Measurements from ENCODE around the gene HRAS.

The HRAS gene

DNA sequence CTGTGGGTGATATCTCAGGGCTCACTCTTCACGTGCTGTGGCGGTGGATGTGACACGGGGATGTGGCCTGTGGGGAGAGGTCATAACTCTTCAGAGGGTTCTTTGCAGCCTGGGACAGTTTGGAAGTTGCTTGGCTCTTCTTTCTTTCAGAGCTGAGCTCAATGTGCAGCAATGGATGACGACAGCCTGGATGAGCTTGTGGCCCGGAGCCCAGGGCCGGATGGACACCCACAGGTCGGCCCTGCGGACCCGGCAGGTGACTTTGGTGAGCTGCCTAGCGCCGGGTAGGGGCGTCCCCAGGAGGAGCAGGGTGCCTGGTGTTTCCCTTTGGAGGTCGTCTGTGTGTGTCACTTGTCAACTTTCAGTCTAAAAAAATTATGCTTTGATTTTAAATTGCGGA is 46.0 kb upstream of the HRAS start:
- no peak overlapping the region for H3K27ac ChIP-seq (ENCODE audit: low read depth, low read length)
- H3K9me2 ChIP-seq (replicated peaks; ENCODE audit: control insufficient read depth, low read length): no peaks in the 10 kb centered on the region
- no peak overlapping the region for H3K4me3 ChIP-seq (ENCODE audit: low read length)
- H3K9me3 ChIP-seq (ENCODE audit: control insufficient read depth, insufficient read depth, low read length): no peaks in the 10 kb centered on the region
- no peak overlapping the region for H3K4me2 ChIP-seq (ENCODE audit: low read length)
- H3K36me3 ChIP-seq (ENCODE audit: control insufficient read depth, low read length): peaks cover 63% of the 10 kb centered on the region
- H3K4me1 ChIP-seq (ENCODE audit: control insufficient read depth, low read length): peaks cover 15% of the 10 kb centered on the region
- H3F3A ChIP-seq (ENCODE audit: control insufficient read depth, insufficient read depth): no peaks in the 10 kb centered on the region
- peaks cover 29% of the 10 kb centered on the region for H4K20me1 ChIP-seq (ENCODE audit: control insufficient read depth, insufficient read depth, low read depth, low read length)
- no peaks in the 10 kb centered on the region for H3K27me3 ChIP-seq (ENCODE audit: control insufficient read depth, low read length)
- peaks cover 76% of the 10 kb centered on the region for H3K79me2 ChIP-seq (ENCODE audit: control insufficient read depth, low read length)
- TF ChIP-seq EZH2phosphoT487 (IDR thresholded peaks at IDR 0.05; ENCODE audit: borderline replicate concordance, low read length): no peak
- TF ChIP-seq, protein P1, sequence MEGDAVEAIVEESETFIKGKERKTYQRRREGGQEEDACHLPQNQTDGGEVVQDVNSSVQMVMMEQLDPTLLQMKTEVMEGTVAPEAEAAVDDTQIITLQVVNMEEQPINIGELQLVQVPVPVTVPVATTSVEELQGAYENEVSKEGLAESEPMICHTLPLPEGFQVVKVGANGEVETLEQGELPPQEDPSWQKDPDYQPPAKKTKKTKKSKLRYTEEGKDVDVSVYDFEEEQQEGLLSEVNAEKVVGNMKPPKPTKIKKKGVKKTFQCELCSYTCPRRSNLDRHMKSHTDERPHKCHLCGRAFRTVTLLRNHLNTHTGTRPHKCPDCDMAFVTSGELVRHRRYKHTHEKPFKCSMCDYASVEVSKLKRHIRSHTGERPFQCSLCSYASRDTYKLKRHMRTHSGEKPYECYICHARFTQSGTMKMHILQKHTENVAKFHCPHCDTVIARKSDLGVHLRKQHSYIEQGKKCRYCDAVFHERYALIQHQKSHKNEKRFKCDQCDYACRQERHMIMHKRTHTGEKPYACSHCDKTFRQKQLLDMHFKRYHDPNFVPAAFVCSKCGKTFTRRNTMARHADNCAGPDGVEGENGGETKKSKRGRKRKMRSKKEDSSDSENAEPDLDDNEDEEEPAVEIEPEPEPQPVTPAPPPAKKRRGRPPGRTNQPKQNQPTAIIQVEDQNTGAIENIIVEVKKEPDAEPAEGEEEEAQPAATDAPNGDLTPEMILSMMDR (IDR thresholded peaks at IDR 0.05; ENCODE audit: low read depth, low read length, poor library complexity, severe bottlenecking): no peak

- Histone ChIP-seq H3K27me3 (ENCODE audit: control insufficient read depth, low read length) (peaks cover 5% of the 10 kb centered on the region), H3K9me3 (ENCODE audit: control insufficient read depth, insufficient read depth, low read length) (no peaks in the 10 kb centered on the region), H4K20me1 (ENCODE audit: control insufficient read depth, insufficient read depth, low read depth, low read length) (peaks cover 25% of the 10 kb centered on the region), H3K4me1 (ENCODE audit: control insufficient read depth, low read length) (peaks cover 22% of the 10 kb centered on the region), H3K27ac (ENCODE audit: low read depth, low read length) (no peak overlapping the region), H3K4me2 (ENCODE audit: low read length) (no peak overlapping the region), H3K36me3 (ENCODE audit: control insufficient read depth, low read length) (peaks cover 57% of the 10 kb centered on the region), H3K4me3 (ENCODE audit: low read length) (no peak overlapping the region), H3K79me2 (ENCODE audit: control insufficient read depth, low read length) (peaks cover 72% of the 10 kb centered on the region), H3F3A (ENCODE audit: control insufficient read depth, insufficient read depth) (no peaks in the 10 kb centered on the region), H3K9me2 (replicated peaks; ENCODE audit: control insufficient read depth, low read length) (no peaks in the 10 kb centered on the region)
- TF ChIP-seq EZH2phosphoT487 (IDR thresholded peaks at IDR 0.05; ENCODE audit: borderline replicate concordance, low read length): no peak
- TF ChIP-seq, protein P1 (IDR thresholded peaks at IDR 0.05; ENCODE audit: low read depth, low read length, poor library complexity, severe bottlenecking): no peak
Measured at GRCh38 chr11:579830-580601, 44.6 kb upstream of the HRAS start.

GRCh38 chr11:578276-579035 is 43.1 kb upstream of the HRAS start:
- H3K27me3 ChIP-seq (ENCODE audit: control insufficient read depth, low read length): peaks cover 8% of the 10 kb centered on the region
- H3K9me3 ChIP-seq (ENCODE audit: control insufficient read depth, insufficient read depth, low read length): no peaks in the 10 kb centered on the region
- TF ChIP-seq, protein P1 (IDR thresholded peaks at IDR 0.05; ENCODE audit: low read depth, low read length, poor library complexity, severe bottlenecking): no peak
- no peak for TF ChIP-seq EZH2phosphoT487 (IDR thresholded peaks at IDR 0.05; ENCODE audit: borderline replicate concordance, low read length)
- peak overlapping the region; percentile 95 for H3K4me2 ChIP-seq (ENCODE audit: low read length)
- no peak overlapping the region for H3K27ac ChIP-seq (ENCODE audit: low read depth, low read length)
- peak overlapping the region; percentile 95 for H3K4me3 ChIP-seq (ENCODE audit: low read length)
- H4K20me1 ChIP-seq (ENCODE audit: control insufficient read depth, insufficient read depth, low read depth, low read length): peaks cover 25% of the 10 kb centered on the region
- peaks cover 63% of the 10 kb centered on the region for H3K79me2 ChIP-seq (ENCODE audit: control insufficient read depth, low read length)
- H3K4me1 ChIP-seq (ENCODE audit: control insufficient read depth, low read length): peaks cover 30% of the 10 kb centered on the region
- H3K36me3 ChIP-seq (ENCODE audit: control insufficient read depth, low read length): peaks cover 48% of the 10 kb centered on the region
- no peaks in the 10 kb centered on the region for H3F3A ChIP-seq (ENCODE audit: control insufficient read depth, insufficient read depth)
- H3K9me2 ChIP-seq (replicated peaks; ENCODE audit: control insufficient read depth, low read length): no peaks in the 10 kb centered on the region

All from DOHH2 (cell line).